Psoas muscle (tissue), 7 donors: ENCODE data around the gene RNF112. TPM values are rescaled to one million over a fixed set of nuclear protein-coding genes. Genes with fewer than 3 reads are reported as not detected.

Source experiments
- polyA plus RNA-seq, 3 donors: library from polyadenylated mRNA; stranded (reverse); fragments of 200-250 nt; gene quantifications; one replicate each; pipeline ENCODE4 v1.2.3, GENCODE V29; 2013
- total RNA-seq, 4 donors: library from RNA; stranded (reverse); fragmentation: NEBNext Ultra II Directional in 2 of 4; extraction: Animal tissue kit (Norgen Biotek cat#: 25700) in 2 of 4; gene quantifications; one replicate each; pipeline versions ENCODE4 v1.2.1 to v1.2.4, GENCODE V29; 2021 to 2023
- donor health status: healthy with polysubstance abuse.
- donor health status: DM: no; HTN: no; CAD: no; lungs with moderate emphysema.
- donor health status: Bipolar disorder and iron deficiency.
- donor health status: healthy.
- donor health status: DM: no; HTN: no; CAD: no.
- donor health status: DM: no; HTN: no; CAD: no.
- donor health status: DM: yes; HTN: yes; CAD: no.

RNF112 gene
- total and polyA plus RNA-seq, 7 donors: 0.25 to 1.5 (median 1.1) TPM

Other genes with a start within 250 kb of the RNF112 start
- 10 to 100 TPM; 23.6 to 36.0 (median 26.9) TPM for gene EPN2, start 173.9 kb upstream of the RNF112 start, total RNA-seq
- gene EPN2, start 173.9 kb upstream of the RNF112 start, polyA plus RNA-seq: 10 to 100 TPM; 11.6 to 27.2 (median 12.2) TPM
- 1 to 10 TPM; 4.7 to 8.7 (median 6.4) TPM for gene B9D1, start 48.5 kb upstream of the RNF112 start, total RNA-seq
- gene B9D1, start 48.5 kb upstream of the RNF112 start, polyA plus RNA-seq: 1 to 10 TPM; 7.0 to 9.2 (median 7.3) TPM
- 1 to 10 TPM; 6.7 to 9.8 (median 7.6) TPM for gene MAPK7, start 32.7 kb upstream of the RNF112 start, total RNA-seq
- gene MAPK7, start 32.7 kb upstream of the RNF112 start, polyA plus RNA-seq: 10 to 100 TPM in 1 of 3 donors, 1 to 10 TPM in 2; 6.1 to 12.6 (median 6.9) TPM
- gene MFAP4, start 24.0 kb upstream of the RNF112 start, total RNA-seq: 10 to 100 TPM in 2 of 4 donors, 1 to 10 TPM in 2; 8.7 to 44.5 (median 15.1) TPM
- 1 to 10 TPM; 5.8 to 8.9 (median 6.7) TPM for gene MFAP4, start 24.0 kb upstream of the RNF112 start, polyA plus RNA-seq
- gene SLC47A1, start 122.6 kb downstream of the RNF112 start, total RNA-seq: 10 to 100 TPM; 27.7 to 57.3 (median 42.8) TPM
- 10 to 100 TPM; 13.0 to 29.1 (median 20.7) TPM for gene SLC47A1, start 122.6 kb downstream of the RNF112 start, polyA plus RNA-seq
- gene ALDH3A2, start 237.5 kb downstream of the RNF112 start, total RNA-seq: 100 to 1,000 TPM in 1 of 4 donors, 10 to 100 TPM in 3; 57.6 to 229 (median 86.2) TPM
- 10 to 100 TPM; 32.9 to 78.1 (median 68.6) TPM for gene ALDH3A2, start 237.5 kb downstream of the RNF112 start, polyA plus RNA-seq